ENCODE measurements around the gene TLX2. TPM values are rescaled to one million over a fixed set of nuclear protein-coding genes. Genes with fewer than 3 reads are reported as not detected.

Gene TLX2
- total RNA-seq, 1 donor from 2014 or later, result 6.6 TPM

- no peak for DNase-seq (ENCODE audit: extremely low spot score in 2 of 2)
- peaks cover 35% of the 10 kb centered on the region for H3K4me1 ChIP-seq
- no peaks in the 10 kb centered on the region for H3K9me3 ChIP-seq
- no peak for TF ChIP-seq CTCF (IDR thresholded peaks at IDR 0.05)
- no peak for TF ChIP-seq POLR2A (IDR thresholded peaks at IDR 0.05)
- no peak for TF ChIP-seq POLR2AphosphoS5 (IDR thresholded peaks at IDR 0.05; ENCODE audit: insufficient read depth in 1 of 2, low read depth in 1 of 2)
- peaks cover 0 to 14% of the 10 kb centered on the region in 2 donors for H3K36me3 ChIP-seq
- peaks cover 10% of the 10 kb centered on the region for H3K27me3 ChIP-seq
- H3K27ac ChIP-seq, result no peak overlapping the region
- H3K4me3 ChIP-seq, result peak overlapping the region; percentile 21 to 40
- intact Hi-C loops (cut with DNase I), result no loop called here
These were observed 16.3 kb upstream of the TLX2 start for GRCh38 chr2:74497777-74498499.

- DNase-seq (ENCODE audit: extremely low spot score in 2 of 2), result no peak
- Histone ChIP-seq H3K4me3 (peak overlapping the region; percentile 21 to 40), H3K9me3 (no peaks in the 10 kb centered on the region), H3K4me1 (peaks cover 43% of the 10 kb centered on the region), H3K27ac (no peak overlapping the region), H3K36me3 (peaks cover 0 to 9% of the 10 kb centered on the region in 2 donors), H3K27me3 (peaks cover 10% of the 10 kb centered on the region)
- no peak for TF ChIP-seq CTCF (IDR thresholded peaks at IDR 0.05)
- TF ChIP-seq POLR2A (IDR thresholded peaks at IDR 0.05), result no peak
- no peak for TF ChIP-seq POLR2AphosphoS5 (IDR thresholded peaks at IDR 0.05; ENCODE audit: insufficient read depth in 1 of 2, low read depth in 1 of 2)
- intact Hi-C loops (cut with DNase I), result no loop called here
These were observed 15.6 kb upstream of the TLX2 start for GRCh38 chr2:74498500-74499266.

GRCh38 chr2:74499267-74499939 is 14.8 kb upstream of the TLX2 start, which contains the start of gene LBX2:
Gene LBX2, minus strand, starts transcription at chr2:74499603. Its CDS starts 66 bp downstream, at chr2:74499537.
- no peak for DNase-seq (ENCODE audit: extremely low spot score in 2 of 2)

GRCh38 chr2:74499940-74500577 is 14.2 kb upstream of the TLX2 start:
- no peak for DNase-seq (ENCODE audit: extremely low spot score in 2 of 2)
- peak overlapping the region in 1 of 2 donors; percentile 40 for H3K4me3 ChIP-seq
- peaks cover 10% of the 10 kb centered on the region for H3K27me3 ChIP-seq
- no peak overlapping the region for H3K27ac ChIP-seq
- no peaks in the 10 kb centered on the region for H3K9me3 ChIP-seq
- peaks cover 0 to 8% of the 10 kb centered on the region in 2 donors for H3K36me3 ChIP-seq
- intact Hi-C loops (cut with DNase I), result no loop called here
- no peak for TF ChIP-seq CTCF (IDR thresholded peaks at IDR 0.05)
- TF ChIP-seq POLR2AphosphoS5 (IDR thresholded peaks at IDR 0.05; ENCODE audit: insufficient read depth in 1 of 2, low read depth in 1 of 2), result no peak
- no peak for TF ChIP-seq POLR2A (IDR thresholded peaks at IDR 0.05)
- peaks cover 53% of the 10 kb centered on the region for H3K4me1 ChIP-seq

More at GRCh38 chr2:74499267-74499939, 14.8 kb upstream of the TLX2 start, which contains the start of gene LBX2:
- Histone ChIP-seq H3K4me3 (peak within 1 kb of the TSS; percentile 21 to 40), H3K27me3 (peaks cover 10% of the 10 kb centered on the region), H3K4me1 (peaks cover 47% of the 10 kb centered on the region), H3K9me3 (no peaks in the 10 kb centered on the region), H3K36me3 (peaks cover 0 to 3% of the 10 kb centered on the region in 2 donors), H3K27ac (no peak within 1 kb of the TSS)
- TF ChIP-seq CTCF (IDR thresholded peaks at IDR 0.05) (no peak), POLR2AphosphoS5 (IDR thresholded peaks at IDR 0.05; ENCODE audit: insufficient read depth in 1 of 2, low read depth in 1 of 2) (no peak), POLR2A (IDR thresholded peaks at IDR 0.05) (no peak)
- intact Hi-C loops (cut with DNase I), result no loop called here

Data from vagina (tissue), 2 donors.